ENCODE data around the gene METTL14. TPM values are rescaled to one million over a fixed set of nuclear protein-coding genes. Genes with fewer than 3 reads are reported as not detected.

Gene METTL14
- total and polyA plus RNA-seq, 3 donors from 2014 or later, result 49.2 to 74.3 (median 54.8) TPM

DNA sequence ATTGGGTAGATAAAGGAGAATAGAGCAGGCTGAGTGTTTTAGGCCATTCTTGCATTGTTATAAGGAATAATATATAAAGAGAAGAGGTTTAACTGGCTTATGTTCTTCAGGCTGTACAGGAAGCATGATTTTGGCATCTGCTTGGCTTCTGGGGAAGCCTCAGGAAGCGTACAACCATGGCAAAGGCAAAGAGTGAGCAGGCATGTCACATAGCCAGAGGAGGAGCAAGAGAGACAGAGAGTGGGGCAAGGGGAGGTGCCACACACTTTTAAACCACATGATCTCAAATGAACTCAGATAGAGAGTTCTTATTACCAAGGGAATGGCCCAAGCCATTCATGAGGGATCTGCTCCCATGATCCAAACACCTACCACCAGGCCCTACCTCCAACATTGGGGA is 4.4 kb upstream of the METTL14 start:
- Histone ChIP-seq H3K4me3 (no peak overlapping the region), H3K4me1 (no peaks in the 10 kb centered on the region), H3K9me3 (no peaks in the 10 kb centered on the region), H3K27ac (no peak overlapping the region), H3K36me3 (ENCODE audit: low read depth, missing control alignments) (no peaks in the 10 kb centered on the region), H3K27me3 (no peaks in the 10 kb centered on the region)
- TF ChIP-seq POLR2A (IDR thresholded peaks at IDR 0.05), result no peak
- TF ChIP-seq, protein P1, sequence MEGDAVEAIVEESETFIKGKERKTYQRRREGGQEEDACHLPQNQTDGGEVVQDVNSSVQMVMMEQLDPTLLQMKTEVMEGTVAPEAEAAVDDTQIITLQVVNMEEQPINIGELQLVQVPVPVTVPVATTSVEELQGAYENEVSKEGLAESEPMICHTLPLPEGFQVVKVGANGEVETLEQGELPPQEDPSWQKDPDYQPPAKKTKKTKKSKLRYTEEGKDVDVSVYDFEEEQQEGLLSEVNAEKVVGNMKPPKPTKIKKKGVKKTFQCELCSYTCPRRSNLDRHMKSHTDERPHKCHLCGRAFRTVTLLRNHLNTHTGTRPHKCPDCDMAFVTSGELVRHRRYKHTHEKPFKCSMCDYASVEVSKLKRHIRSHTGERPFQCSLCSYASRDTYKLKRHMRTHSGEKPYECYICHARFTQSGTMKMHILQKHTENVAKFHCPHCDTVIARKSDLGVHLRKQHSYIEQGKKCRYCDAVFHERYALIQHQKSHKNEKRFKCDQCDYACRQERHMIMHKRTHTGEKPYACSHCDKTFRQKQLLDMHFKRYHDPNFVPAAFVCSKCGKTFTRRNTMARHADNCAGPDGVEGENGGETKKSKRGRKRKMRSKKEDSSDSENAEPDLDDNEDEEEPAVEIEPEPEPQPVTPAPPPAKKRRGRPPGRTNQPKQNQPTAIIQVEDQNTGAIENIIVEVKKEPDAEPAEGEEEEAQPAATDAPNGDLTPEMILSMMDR (IDR thresholded peaks at IDR 0.05), result no peak
- 79 to 82% methylated on average over 1 of the region's 1 CpG for WGBS, 2 donors
- no peak for DNase-seq
- intact Hi-C loops (cut with DNase I; ENCODE audit: low total_unique reads), result no loop called here

DNA sequence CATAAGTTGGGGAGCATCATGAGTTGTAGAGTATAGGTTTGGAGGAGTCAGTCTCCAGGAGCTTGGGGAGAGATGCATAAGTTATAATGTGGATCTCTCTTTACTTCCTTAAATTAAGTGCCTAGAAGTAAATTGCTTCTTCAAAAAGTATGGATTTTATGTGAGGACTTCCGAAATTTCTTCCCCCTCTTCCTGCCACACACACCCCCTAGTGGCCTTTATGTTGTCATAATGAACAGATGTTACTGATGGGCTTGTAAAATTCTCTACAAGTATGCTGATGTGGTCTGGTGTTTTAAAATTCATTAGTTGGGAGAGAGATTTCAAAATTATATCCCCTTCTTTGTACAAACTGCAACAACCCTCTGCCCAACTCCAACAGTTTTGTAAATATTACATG is 2.3 kb upstream of the METTL14 start:
- Histone ChIP-seq H3K4me3 (no peak overlapping the region), H3K27me3 (no peaks in the 10 kb centered on the region), H3K9me3 (no peaks in the 10 kb centered on the region), H3K27ac (no peak overlapping the region), H3K4me1 (no peaks in the 10 kb centered on the region), H3K36me3 (ENCODE audit: low read depth, missing control alignments) (no peaks in the 10 kb centered on the region)
- no peak for DNase-seq
- TF ChIP-seq, protein P1 (IDR thresholded peaks at IDR 0.05), result peak in 2 of 3 experiments; percentile 10 to 56
- TF ChIP-seq POLR2A (IDR thresholded peaks at IDR 0.05), result no peak
- WGBS, 2 donors, result 31 to 54% methylated on average over 1 of the region's 1 CpG
- intact Hi-C loops (cut with DNase I; ENCODE audit: low total_unique reads), result no loop called here

DNA sequence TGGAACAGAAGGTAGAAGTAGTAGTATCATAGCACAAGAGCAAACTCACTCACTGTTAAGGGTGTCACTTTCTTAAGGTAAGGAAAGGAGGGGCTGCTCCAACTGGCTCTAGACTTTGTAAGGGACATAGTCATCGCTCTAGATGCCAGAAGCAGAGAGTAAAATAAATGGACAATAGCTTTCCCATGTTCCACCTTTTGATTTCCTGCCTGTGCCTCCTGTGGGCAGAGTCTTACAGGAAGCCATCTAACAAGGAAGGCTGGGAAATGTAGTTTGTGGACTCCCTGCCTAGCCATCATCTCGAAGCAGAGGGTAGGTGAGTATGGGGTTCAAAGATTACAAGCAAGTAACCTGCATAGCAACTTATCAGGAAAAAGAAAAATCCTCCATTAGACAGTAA is 1.7 kb upstream of the METTL14 start:
- Histone ChIP-seq H3K4me3 (no peak overlapping the region), H3K9me3 (no peaks in the 10 kb centered on the region), H3K36me3 (ENCODE audit: low read depth, missing control alignments) (no peaks in the 10 kb centered on the region), H3K27ac (no peak overlapping the region), H3K27me3 (no peaks in the 10 kb centered on the region), H3K4me1 (no peaks in the 10 kb centered on the region)
- intact Hi-C loops (cut with DNase I; ENCODE audit: low total_unique reads), result no loop called here
- WGBS, 2 donors, result 8 to 9% methylated on average over 2 of the region's 2 CpGs
- DNase-seq, result no peak
- TF ChIP-seq, protein P1 (IDR thresholded peaks at IDR 0.05), result no peak
- no peak for TF ChIP-seq POLR2A (IDR thresholded peaks at IDR 0.05)

DNA sequence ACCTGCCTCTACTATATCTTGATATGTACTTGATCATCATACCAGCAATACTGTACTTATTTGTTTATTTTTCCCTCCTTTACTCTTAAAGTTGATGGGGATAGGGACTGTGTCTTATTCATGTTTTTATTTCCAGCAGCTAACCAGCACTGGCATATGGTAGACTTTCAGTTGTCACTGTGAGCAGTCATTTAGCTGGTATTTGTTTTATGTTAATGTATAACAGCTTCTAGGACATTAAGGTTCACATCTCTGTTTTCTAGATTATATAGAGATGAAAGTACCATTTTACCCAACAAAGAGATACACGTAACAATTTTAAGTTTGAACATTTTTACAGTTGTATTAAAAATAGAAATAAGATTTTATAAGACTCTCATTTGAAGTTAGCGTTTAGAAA is 17.9 kb downstream of the METTL14 start:
- Histone ChIP-seq H3K27ac (no peak overlapping the region), H3K4me3 (no peak overlapping the region), H3K4me1 (no peaks in the 10 kb centered on the region), H3K36me3 (ENCODE audit: low read depth, missing control alignments) (no peaks in the 10 kb centered on the region), H3K27me3 (no peaks in the 10 kb centered on the region), H3K9me3 (no peaks in the 10 kb centered on the region)
- intact Hi-C loops (cut with DNase I; ENCODE audit: low total_unique reads), result no loop called here
- 64 to 74% methylated on average over 2 of the region's 2 CpGs for WGBS, 2 donors
- TF ChIP-seq POLR2A (IDR thresholded peaks at IDR 0.05), result no peak
- TF ChIP-seq, protein P1 (IDR thresholded peaks at IDR 0.05), result no peak
- DNase-seq, result no peak

DNA sequence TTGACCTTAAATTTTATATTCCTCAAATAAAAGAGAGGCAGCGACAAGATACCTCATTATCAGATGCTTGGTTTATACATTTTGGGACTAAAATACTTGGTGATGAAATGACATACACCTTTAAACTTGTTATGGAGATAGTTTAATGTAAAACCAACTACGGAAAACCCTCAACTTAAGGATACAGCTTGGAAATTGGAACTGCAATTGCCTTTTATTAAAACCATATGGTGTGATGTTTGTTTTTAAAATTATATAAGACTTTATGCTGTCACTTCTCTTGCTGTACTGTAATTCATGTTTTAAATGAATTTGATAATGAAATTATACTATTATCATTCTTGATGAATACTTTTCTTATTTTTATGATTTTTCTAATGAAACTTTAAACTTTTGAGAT is 25.9 kb downstream of the METTL14 start:
- Histone ChIP-seq H3K4me3 (no peak overlapping the region), H3K36me3 (ENCODE audit: low read depth, missing control alignments) (no peaks in the 10 kb centered on the region), H3K27me3 (no peaks in the 10 kb centered on the region), H3K4me1 (no peaks in the 10 kb centered on the region), H3K9me3 (no peaks in the 10 kb centered on the region), H3K27ac (no peak overlapping the region)
- 83 to 92% methylated on average over 2 of the region's 2 CpGs for WGBS, 2 donors
- TF ChIP-seq, protein P1 (IDR thresholded peaks at IDR 0.05), result no peak
- no peak for TF ChIP-seq POLR2A (IDR thresholded peaks at IDR 0.05)
- no peak for DNase-seq
- intact Hi-C loops (cut with DNase I; ENCODE audit: low total_unique reads), result no loop called here
